Dermis microvascular lymphatic vessel endothelial cell (primary cell): ENCODE data around the gene KL. TPM values are rescaled to one million over a fixed set of nuclear protein-coding genes. Genes with fewer than 3 reads are reported as not detected.

Experiments used
- DNase-seq, 2 donors: peaks; one replicate each; pipeline versions ENCODE4 v3.0.0 to v3.0.0-alpha.2; 2010; ENCODE audit warnings: low read depth in 2 of 2
- total RNA-seq: library from RNA; depleted of rRNA; stranded (reverse); fragments of >200 nt; gene quantifications from 2 replicates; pipeline ENCODE4 v1.2.1, GENCODE V29; 2014

Gene KL
- total RNA-seq, 1 donor from 2014 or later, result under 0.01 TPM

DNA sequence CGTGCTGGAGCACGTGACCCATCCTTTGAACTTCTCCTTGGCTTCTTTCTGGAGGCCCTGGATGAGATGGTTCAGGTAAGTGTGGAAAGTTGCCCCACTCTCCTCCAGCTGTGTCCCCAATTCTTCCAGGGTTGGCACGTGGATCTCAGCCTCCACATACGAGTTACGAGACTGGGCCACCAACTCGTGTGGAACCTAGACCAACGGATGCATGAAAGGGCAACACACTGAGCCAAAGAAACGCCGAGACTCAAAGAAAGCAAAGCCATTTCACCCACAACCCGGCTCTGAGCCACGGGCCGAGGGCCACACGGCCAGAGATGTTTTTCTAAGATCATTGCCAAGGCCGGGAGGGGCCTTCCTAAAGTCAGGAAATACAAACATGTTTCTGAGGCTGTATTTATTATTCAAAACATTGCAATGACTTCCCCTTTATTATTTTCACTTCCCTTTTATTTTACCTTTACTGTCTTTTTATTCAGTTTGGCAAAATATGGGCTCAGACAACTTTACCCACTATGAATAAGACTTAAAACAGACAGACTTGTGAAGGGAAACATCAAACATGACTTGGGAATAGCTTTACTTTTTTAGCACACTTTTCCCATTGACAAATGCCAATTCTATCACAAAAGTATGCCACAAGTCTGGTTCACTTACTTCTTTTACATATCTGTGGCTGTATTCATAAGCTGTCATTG, 94.6 kb downstream of the KL start:
- DNase-seq, result peak; percentile 17 to 75

DNA sequence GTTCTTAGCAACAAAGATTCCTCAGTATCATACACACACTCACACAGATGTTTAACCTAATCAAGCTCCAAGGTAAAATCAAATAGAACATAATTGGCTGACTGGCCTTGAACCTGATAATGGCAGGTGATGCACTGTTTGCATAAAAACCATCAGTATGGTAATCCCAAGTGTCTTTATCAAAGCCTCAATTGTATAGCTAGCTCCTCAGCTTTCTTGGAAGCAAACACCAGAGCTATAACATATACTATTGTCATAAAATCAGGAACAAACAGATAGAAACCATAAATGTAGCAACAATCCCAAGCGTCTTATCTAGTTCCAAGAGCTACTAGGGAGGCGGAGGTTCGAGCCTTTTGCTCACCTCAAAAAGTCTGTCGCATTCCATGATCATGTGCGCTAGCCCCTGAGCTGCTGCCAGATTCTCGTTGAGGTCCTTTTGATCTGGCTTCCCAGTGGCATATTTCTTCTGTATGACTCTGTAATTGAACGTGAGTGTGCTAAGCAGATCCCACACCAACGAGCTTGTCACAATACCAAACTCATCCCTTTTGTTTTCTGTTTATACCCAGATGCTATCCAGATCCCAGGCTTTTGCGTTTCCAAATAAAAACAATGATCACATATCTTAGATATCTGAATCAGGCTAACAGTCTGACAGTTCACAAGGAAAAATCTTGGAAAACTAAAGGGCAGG, 95.3 kb downstream of the KL start:
- DNase-seq, result no peak

DNA sequence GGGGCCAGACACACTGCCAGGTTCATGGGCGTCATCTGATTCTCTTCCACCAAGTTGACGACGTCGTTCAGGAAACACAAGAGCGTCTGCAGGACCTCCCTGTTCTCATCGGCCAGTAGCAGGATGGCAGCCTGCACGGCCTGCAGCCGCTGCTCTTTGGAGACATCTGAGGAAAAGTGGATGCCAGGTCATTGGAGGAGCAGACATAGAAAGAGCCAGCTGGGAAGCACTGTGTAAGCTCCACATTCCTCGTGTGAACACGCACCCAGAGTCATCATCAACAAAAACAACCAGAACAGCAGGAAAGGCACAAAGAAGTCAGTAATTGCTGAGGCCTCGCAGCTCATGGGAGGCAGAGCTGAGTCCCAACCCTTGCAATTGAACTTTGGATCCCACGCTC, 96.5 kb downstream of the KL start:
- no peak for DNase-seq

DNA sequence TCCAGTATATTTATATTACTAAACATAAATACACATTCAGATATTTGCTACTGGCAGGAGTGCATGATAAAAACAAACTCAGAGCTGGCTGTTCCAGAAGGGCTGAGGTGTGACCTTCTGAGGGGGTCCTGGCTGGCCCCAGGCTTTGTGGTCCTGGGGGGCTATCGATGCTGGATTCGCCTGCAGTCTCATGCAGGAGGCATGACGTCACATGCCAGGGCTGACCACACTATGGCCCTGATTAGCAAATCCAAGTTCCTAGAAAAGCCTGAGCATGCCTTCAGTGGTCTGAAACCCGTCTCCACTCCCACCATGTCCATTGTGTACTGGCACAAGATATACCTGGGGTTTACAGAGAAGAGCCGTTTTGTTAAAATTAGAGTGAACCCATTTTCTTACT, 97.9 kb downstream of the KL start:
- DNase-seq, result no peak

DNA sequence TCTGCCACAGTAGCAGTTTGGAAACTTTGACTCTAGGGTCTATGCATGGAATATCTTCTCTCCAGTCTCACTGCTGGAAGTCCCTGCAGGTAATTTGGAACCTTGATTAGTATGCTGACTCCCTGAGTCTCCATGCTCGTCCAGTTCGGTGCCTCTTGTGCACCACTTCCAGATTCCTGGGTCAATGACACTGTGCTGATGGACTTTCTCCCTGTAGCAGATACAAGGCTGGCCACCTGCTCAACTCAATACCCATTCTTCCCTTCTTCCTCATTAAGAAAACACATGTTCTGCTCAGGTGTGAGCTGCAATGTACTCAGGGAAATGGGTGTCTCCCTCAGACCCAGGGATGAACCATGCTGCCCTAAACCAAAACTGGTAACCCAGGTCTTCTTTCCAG, 99.1 kb downstream of the KL start:
- no peak for DNase-seq
